HFF-Myc (cell line): ENCODE results near the gene WDFY2.
"Not testable (repeated sequence)": the region's sequence is repeated elsewhere in the genome, so short reads cannot be mapped to it uniquely, and the experiment has no call there.

Source experiments
- DNase-seq: peaks from one replicate; pipeline ENCODE4 v3.0.0-alpha.2; 2011; ENCODE audit warnings: low read depth; ENCODE audit errors: extremely low read depth
- H3K4me3 ChIP-seq: replicated peaks from 2 replicates; pipeline ENCODE4 v1.5.1; 2011; ENCODE audit warnings: low read depth, mild to moderate bottlenecking, control low read depth, low read length
- TF ChIP-seq, protein P1 (sequence below): IDR thresholded peaks from 2 replicates; pipeline ENCODE4 v1.5.1; 2012; ENCODE audit warnings: mild to moderate bottlenecking, low read depth, low read length, control low read depth; ENCODE audit errors: missing control alignments

Gene WDFY2, protein sequence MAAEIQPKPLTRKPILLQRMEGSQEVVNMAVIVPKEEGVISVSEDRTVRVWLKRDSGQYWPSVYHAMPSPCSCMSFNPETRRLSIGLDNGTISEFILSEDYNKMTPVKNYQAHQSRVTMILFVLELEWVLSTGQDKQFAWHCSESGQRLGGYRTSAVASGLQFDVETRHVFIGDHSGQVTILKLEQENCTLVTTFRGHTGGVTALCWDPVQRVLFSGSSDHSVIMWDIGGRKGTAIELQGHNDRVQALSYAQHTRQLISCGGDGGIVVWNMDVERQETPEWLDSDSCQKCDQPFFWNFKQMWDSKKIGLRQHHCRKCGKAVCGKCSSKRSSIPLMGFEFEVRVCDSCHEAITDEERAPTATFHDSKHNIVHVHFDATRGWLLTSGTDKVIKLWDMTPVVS

DNA sequence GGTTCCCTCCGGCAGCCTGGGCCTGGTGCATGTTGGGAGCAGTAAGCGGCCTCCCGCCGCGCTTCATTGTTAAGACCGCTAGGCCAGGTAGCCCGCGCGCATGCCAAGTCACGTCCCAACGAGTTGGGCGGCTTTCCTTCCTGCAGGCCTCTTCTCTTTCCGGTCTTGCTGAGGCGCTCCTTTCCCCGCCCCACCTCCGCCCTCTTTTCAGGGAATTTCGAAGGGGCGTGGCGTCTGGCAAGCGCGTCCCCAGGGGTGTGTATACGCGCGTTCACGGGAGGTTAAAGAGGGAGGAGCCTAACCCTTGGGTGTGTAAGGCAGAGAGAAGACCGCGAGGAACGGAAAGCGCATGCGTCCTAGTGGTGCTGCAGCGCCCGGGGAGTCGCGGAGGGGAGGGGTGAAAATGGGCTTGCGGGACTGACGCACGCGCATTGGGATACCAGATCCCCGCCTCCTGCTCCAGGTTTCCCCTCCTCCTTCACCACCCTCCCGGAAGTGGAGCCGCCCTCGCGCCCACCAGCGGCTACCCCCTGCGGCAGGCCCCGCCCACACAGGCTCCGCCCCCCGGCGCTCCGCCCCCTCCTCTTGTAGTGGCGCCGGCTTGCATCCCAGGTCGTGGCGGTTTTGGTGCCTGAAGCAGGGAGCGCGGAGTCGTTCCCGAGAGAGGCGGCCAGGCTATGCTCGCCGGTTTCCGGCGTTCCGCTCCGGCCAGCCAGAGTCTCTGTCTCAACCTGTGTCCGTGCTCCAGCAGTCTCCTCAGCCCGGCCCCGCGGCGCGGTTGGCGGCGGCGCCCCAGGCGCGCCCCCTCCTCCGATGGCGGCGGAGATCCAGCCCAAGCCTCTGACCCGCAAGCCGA, at the start of gene WDFY2:
TSS of gene WDFY2 (plus strand) at position 588 of the 856 bp plus-strand sequence. CDS start at position 814, 226 bp downstream.
- peak within 1 kb of the TSS; percentile 87 for H3K4me3 ChIP-seq
- DNase-seq: peak; percentile 100
- TF ChIP-seq, protein P1, sequence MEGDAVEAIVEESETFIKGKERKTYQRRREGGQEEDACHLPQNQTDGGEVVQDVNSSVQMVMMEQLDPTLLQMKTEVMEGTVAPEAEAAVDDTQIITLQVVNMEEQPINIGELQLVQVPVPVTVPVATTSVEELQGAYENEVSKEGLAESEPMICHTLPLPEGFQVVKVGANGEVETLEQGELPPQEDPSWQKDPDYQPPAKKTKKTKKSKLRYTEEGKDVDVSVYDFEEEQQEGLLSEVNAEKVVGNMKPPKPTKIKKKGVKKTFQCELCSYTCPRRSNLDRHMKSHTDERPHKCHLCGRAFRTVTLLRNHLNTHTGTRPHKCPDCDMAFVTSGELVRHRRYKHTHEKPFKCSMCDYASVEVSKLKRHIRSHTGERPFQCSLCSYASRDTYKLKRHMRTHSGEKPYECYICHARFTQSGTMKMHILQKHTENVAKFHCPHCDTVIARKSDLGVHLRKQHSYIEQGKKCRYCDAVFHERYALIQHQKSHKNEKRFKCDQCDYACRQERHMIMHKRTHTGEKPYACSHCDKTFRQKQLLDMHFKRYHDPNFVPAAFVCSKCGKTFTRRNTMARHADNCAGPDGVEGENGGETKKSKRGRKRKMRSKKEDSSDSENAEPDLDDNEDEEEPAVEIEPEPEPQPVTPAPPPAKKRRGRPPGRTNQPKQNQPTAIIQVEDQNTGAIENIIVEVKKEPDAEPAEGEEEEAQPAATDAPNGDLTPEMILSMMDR: no peak

GRCh38 chr13:51538591-51539179, 45.6 kb upstream of the WDFY2 start:
- TF ChIP-seq, protein P1: no peak
- DNase-seq: no peak
- no peak overlapping the region for H3K4me3 ChIP-seq

DNA sequence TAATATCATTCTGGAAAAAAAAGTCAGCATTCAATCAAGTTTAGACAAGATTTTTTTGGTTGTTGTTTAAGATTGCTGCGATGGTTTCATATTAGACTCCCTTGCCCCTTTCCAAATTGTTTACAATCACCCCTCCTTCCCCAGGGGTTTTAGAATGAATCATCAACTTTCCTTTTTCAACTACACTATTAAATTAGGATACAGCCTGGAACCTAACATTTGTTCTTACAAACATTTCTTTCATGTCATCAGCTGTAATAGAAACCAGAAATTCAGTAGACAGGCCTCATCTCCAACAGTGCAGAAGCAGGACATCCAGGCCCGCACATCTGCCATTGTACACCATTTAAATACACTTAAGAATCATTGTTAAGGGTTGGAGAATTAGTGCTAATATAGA, 44.4 kb upstream of the WDFY2 start:
- no peak for DNase-seq
- no peak overlapping the region for H3K4me3 ChIP-seq
- TF ChIP-seq, protein P1: no peak

DNA sequence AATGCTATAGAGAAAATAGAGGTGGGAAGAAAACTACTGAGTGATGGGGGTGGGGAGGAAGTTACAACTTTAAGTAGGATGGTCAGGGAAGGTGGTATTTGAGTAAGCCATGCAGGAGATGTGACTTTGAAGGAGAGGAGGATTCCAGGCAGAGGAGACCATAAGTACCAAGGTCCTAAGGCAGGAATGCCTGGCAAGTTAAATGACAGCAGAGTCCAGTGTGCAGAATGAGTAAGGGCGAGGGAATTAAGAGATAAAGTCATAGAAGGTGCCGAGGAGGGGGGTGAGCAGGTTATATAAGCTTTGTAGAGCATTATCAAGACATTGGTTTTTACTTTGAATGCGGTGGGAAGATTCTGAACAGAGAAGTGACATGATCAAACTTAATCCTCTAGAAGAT, 43.2 kb upstream of the WDFY2 start:
- no peak for DNase-seq
- no peak overlapping the region for H3K4me3 ChIP-seq
- TF ChIP-seq, protein P1: no peak

DNA sequence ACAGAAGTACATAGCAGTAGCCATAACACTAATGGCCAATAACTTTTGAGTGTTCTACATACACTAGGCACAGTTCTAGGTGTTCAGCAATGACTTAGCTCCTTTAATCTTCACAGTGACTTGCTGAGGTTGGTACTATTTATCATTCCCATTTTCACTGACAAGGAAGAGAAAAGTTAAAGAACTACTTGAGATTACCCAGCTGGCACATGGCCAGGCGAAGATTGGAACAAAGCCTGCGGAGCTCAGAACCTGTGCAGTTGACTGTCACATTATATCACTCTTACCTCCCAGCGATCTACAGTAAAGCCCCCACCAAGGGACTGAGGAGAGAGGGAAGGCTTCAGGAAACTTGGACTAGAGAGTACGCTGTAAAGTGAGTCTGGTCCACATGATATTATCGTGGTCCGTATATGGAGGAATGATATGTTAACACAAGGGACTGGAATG, 42.4 kb upstream of the WDFY2 start:
- H3K4me3 ChIP-seq: no peak overlapping the region
- DNase-seq: no peak
- TF ChIP-seq, protein P1: no peak

DNA sequence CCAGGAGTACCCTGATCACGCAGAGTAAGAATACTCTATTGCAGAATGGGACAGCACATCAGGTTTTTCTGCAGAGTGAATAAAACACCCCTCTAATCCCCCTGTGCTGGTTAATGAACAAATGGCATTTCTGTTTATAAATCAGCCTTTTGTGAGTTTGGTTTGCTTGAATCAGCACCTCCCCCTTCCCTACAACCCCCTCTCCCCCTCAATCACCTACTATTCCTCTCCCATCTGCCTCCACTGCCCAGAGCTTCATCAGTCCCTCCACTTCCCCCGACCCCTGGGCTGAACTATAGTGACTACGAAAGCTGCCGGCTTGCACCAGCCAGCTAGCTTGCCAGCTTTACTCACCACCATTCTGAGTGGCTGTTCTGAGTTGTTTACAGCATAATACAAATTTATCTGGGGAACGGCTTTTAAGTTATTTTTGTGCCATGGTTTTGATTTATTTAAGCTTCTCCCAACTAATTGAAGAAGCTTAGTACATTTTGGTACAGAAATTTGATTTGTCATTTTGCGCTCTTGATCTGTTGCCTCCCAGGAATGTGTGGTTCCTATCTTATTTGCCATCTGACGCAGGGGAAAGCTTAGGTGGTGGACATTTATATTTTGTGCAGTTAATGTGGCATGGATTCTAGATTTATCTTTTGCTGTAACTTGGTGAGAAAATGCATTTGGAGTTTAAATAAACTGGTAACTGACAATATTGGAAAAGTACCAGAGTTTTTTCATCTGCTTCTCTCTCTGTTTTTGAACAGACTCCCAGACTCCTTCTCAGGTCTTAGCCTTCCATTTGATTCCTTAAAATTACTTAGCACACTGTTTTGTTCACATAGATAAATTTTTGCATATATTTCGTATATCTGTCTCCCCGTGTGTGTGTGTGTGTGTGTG, 41.7 kb upstream of the WDFY2 start:
- H3K4me3 ChIP-seq: no peak overlapping the region
- DNase-seq: no peak
- TF ChIP-seq, protein P1: no peak

DNA sequence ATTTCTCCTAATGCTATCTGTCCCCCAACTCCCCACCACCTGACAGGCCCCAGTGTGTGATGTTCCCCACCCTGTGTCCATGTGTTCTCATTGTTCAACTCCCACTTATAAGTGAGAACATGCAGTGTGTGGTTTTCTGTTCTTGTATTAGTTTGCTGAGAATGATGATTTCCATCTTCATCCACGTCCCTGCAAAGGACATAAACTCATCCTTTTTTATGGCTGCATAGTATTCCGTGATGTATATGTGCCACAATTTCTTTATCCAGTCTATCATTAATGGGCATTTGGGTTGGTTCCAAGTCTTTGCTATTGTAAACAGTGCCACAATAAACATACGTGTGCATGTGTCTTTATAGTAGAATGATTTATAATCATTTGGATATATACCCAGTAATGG, 38.8 kb upstream of the WDFY2 start:
- not testable (repeated sequence) for DNase-seq, H3K4me3 ChIP-seq
